Tibial artery (tissue), 4 donors: ENCODE data around the gene FNDC8.

Experiments used
- DNase-seq, 2 donors: peaks; one replicate each; pipeline ENCODE4 v3.0.0-alpha.2; 2019
- H3K27ac ChIP-seq, 2 donors: fragments of 200-600 bp; sonication (generic) in 1 of 2; 1 replicate in 1 of 2; 2 replicates in 1 of 2; pipeline ENCODE4 v1.5.1; 2018 to 2019; ENCODE audit warnings: mild to moderate bottlenecking in 1 of 2
- H3K27me3 ChIP-seq, 2 donors: fragments of 200-600 bp; sonication (generic) in 1 of 2; one replicate each; pipeline versions ENCODE4 v1.5.1 to v1.6.0; 2016 to 2019
- H3K36me3 ChIP-seq, 3 donors: fragments of 200-600 bp; sonication (generic) in 2 of 3; one replicate each; pipeline ENCODE4 v1.5.1; 2016 to 2019; ENCODE audit warnings: mild to moderate bottlenecking in 2 of 3
- H3K4me1 ChIP-seq, 4 donors: fragments of 200-600 bp; sonication (generic) in 2 of 4; 1 replicate in 3 of 4; 2 replicates in 1 of 4; pipeline ENCODE4 v1.5.1; 2016 to 2019
- H3K4me3 ChIP-seq, 2 donors: fragments of 200-600 bp; sonication (generic) in 1 of 2; 1 replicate in 1 of 2; 2 replicates in 1 of 2; pipeline ENCODE4 v1.5.1; 2018 to 2019; ENCODE audit warnings: mild to moderate bottlenecking in 2 of 2
- H3K9me3 ChIP-seq, 3 donors: fragments of 200-600 bp; sonication (generic) in 1 of 3; one replicate each; pipeline ENCODE4 v1.5.1; 2016 to 2019
- CTCF ChIP-seq, 2 experiments: fragments of 200-600 bp in 1 of 2; fragments of 450-650 bp in 1 of 2; IDR thresholded peaks; one replicate each; pipeline ENCODE4 v1.5.1; 2017 to 2019; ENCODE audit warnings: antibody characterized with exemption in 2 of 2, mild to moderate bottlenecking in 1 of 2, moderate library complexity in 1 of 2
- intact Hi-C: fragments of 100-400 bp; cut with DNase I; formaldehyde crosslinking; loops from one replicate; pipeline ENCODE4 v1.15.0; 2023; ENCODE audit warnings: low total_unique reads

FNDC8 gene

DNA sequence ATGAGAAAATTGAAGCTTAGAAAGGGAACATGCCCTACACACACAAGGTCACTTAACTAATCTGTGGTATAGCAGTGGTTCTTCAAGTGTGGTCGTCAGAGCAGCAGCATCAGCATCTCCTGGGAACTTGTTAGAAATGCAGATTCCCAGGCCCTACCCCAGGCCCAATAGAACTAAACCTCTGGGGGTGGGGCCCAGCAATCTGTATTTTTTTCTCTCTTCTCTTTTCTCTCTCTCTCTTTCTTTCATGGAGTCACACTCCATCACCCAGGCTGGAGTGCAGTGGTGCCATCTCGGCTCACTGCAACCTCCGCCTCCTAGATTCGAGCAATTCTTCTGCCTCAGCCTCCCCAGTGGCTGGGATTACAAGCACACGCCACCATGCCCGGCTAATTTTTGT, 16.8 kb downstream of the FNDC8 start:
- H3K36me3 ChIP-seq = peaks cover 44 to 69% (median 66%) of the 10 kb centered on the region in 3 donors
- H3K9me3 ChIP-seq = no peaks in the 10 kb centered on the region
- no peak overlapping the region for H3K4me3 ChIP-seq
- intact Hi-C loops = no loop called here
- peaks cover 0 to 20% (median 11%) of the 10 kb centered on the region in 4 donors for H3K4me1 ChIP-seq
- no peak for DNase-seq
- no peak for TF ChIP-seq CTCF (IDR thresholded peaks at IDR 0.05)
- H3K27me3 ChIP-seq = no peaks in the 10 kb centered on the region
- no peak overlapping the region for H3K27ac ChIP-seq

- Histone ChIP-seq H3K36me3 (peaks cover 15 to 32% (median 29%) of the 10 kb centered on the region in 3 donors), H3K27me3 (no peaks in the 10 kb centered on the region), H3K4me3 (peak within 1 kb of the TSS; percentile 79 to 97), H3K27ac (peak within 1 kb of the TSS; percentile 12 to 26), H3K9me3 (no peaks in the 10 kb centered on the region), H3K4me1 (peaks cover 0 to 20% (median 11%) of the 10 kb centered on the region in 4 donors)
- peak; percentile 66 to 86 for DNase-seq
- intact Hi-C loops = loop anchor here (5.0 kb wide), 1 partner anchor 100 kb away; the partner anchor contains the start of gene SLFN5
- peak; percentile 78 to 98 for TF ChIP-seq CTCF (IDR thresholded peaks at IDR 0.05)
Observed at GRCh38 chr17:35141681-35142466, 20.5 kb downstream of the FNDC8 start, which contains the start of gene NLE1. NLE1 (minus strand) TSS chr17:35142303; CDS start chr17:35142275, 28 bp downstream.

GRCh38 chr17:35142467-35142796, 21.0 kb downstream of the FNDC8 start:
- peaks cover 0 to 2% of the 10 kb centered on the region in 2 donors for H3K27me3 ChIP-seq
- peaks cover 10 to 27% (median 24%) of the 10 kb centered on the region in 3 donors for H3K36me3 ChIP-seq
- DNase-seq = no peak
- TF ChIP-seq CTCF (IDR thresholded peaks at IDR 0.05) = no peak
- peak overlapping the region; percentile 79 to 97 for H3K4me3 ChIP-seq
- H3K4me1 ChIP-seq = peaks cover 0 to 20% (median 11%) of the 10 kb centered on the region in 4 donors
- no peaks in the 10 kb centered on the region for H3K9me3 ChIP-seq
- intact Hi-C loops = loop anchor here (5.0 kb wide), 1 partner anchor 100 kb away; the partner anchor contains the start of gene SLFN5
- peak overlapping the region in 1 of 2 donors; percentile 26 for H3K27ac ChIP-seq

DNA sequence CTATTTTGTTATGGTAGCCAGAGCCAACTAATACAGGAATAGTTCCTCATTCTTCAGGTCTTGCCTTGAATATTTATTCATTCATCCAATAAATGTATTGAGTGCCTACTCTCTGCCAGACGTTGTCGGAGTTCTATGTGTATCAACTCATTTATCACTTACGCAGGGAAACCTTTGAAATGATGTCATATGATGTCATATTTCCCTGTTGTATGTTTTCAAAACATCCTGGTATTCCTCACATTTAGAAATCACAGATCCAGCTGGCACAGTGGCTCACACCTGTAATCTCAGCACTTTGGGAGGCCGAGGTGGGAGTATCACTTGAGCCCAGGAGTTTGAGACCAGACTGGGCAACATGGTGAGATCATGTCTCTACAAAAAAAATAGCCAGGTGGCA, 23.4 kb downstream of the FNDC8 start:
- peaks cover 0 to 20% (median 11%) of the 10 kb centered on the region in 4 donors for H3K4me1 ChIP-seq
- TF ChIP-seq CTCF (IDR thresholded peaks at IDR 0.05) = no peak
- peaks cover 0 to 15% of the 10 kb centered on the region in 2 donors for H3K27me3 ChIP-seq
- no peak overlapping the region for H3K4me3 ChIP-seq
- DNase-seq = no peak
- H3K9me3 ChIP-seq = no peaks in the 10 kb centered on the region
- intact Hi-C loops = loop anchor here (5.0 kb wide), 1 partner anchor 97 kb away; the partner anchor contains the start of gene SLFN5
- H3K27ac ChIP-seq = no peak overlapping the region
- peaks cover 0 to 4% (median 0%) of the 10 kb centered on the region in 3 donors for H3K36me3 ChIP-seq

DNA sequence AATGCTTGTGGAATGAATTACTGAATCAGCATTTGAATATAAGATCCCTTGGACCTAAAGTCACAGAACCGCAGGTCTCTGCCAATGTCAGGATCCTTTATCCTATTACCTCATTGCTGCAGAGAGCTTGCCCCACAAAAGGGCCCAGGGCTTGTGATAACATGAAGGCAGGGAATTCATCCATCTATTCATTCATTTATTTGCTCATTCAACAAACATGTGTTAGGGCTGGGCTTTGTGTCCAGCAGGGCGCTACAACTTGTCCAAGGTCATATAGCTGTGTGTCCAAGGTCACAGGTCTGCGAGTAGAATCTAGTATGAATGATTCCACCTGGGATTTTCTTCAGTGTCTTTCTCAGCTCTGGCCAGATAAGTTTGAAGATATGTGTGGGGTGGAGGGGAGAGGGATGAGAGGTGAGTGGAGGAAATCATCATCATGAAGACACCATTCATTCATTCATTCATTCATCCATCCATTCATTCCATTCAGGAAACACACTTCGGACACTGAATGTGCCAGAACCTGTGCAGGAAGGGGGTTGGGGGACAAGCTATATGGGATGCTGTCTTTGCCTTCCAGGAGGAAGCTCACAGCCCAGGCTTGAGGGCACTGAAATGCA, 24.9 kb downstream of the FNDC8 start:
- Histone ChIP-seq H3K4me3 (no peak overlapping the region), H3K27me3 (peaks cover 0 to 18% of the 10 kb centered on the region in 2 donors), H3K9me3 (no peaks in the 10 kb centered on the region), H3K36me3 (no peaks in the 10 kb centered on the region), H3K4me1 (peaks cover 0 to 11% (median 3%) of the 10 kb centered on the region in 4 donors), H3K27ac (no peak overlapping the region)
- no peak for TF ChIP-seq CTCF (IDR thresholded peaks at IDR 0.05)
- DNase-seq = no peak
- intact Hi-C loops = no loop called here
